AML-193 (cell line): ENCODE measurements around the gene RNF150.

ENCODE experiments used
- DNase-seq, 2 experiments: peaks; one replicate each; lab custom pipeline; 2025; lab: John Stamatoyannopoulos, UW

The RNF150 gene

GRCh38 chr4:141131723-141132071, 1.6 kb downstream of the RNF150 start:
- DNase-seq: no peak

- no peak for DNase-seq
Observed at GRCh38 chr4:141130947-141131605, 2.2 kb downstream of the RNF150 start.

GRCh38 chr4:141127884-141128283, 5.4 kb downstream of the RNF150 start:
- DNase-seq: no peak

- peak; percentile 24 to 25 for DNase-seq
Observed at GRCh38 chr4:141126769-141127168, 6.5 kb downstream of the RNF150 start.

- DNase-seq: no peak
Observed at GRCh38 chr4:141124224-141124623, 9.0 kb downstream of the RNF150 start.

- DNase-seq: no peak
Observed at GRCh38 chr4:141121768-141122454, 11.4 kb downstream of the RNF150 start.

- DNase-seq: no peak
Observed at GRCh38 chr4:141121101-141121500, 12.2 kb downstream of the RNF150 start.

GRCh38 chr4:141120036-141120593, 13.2 kb downstream of the RNF150 start:
- DNase-seq: no peak

- DNase-seq: no peak
Observed at GRCh38 chr4:141119071-141119470, 14.2 kb downstream of the RNF150 start.

- no peak for DNase-seq
Observed at GRCh38 chr4:141118381-141118780, 14.9 kb downstream of the RNF150 start.

GRCh38 chr4:141117935-141118334, 15.3 kb downstream of the RNF150 start:
- no peak for DNase-seq

GRCh38 chr4:141109983-141110382, 23.3 kb downstream of the RNF150 start:
- no peak for DNase-seq

GRCh38 chr4:141107927-141108326, 25.3 kb downstream of the RNF150 start:
- no peak for DNase-seq

GRCh38 chr4:141102367-141102766, 30.9 kb downstream of the RNF150 start:
- DNase-seq: peak in 1 of 2 experiments; percentile 9

GRCh38 chr4:141101511-141101910, 31.8 kb downstream of the RNF150 start:
- no peak for DNase-seq

GRCh38 chr4:141099326-141099725, 33.9 kb downstream of the RNF150 start:
- DNase-seq: no peak

GRCh38 chr4:141098163-141098562, 35.1 kb downstream of the RNF150 start:
- DNase-seq: no peak

GRCh38 chr4:141090473-141090872, 42.8 kb downstream of the RNF150 start:
- DNase-seq: no peak

- no peak for DNase-seq
Observed at GRCh38 chr4:141081921-141082395, 51.3 kb downstream of the RNF150 start.

GRCh38 chr4:141080668-141081067, 52.6 kb downstream of the RNF150 start:
- DNase-seq: no peak

GRCh38 chr4:141079393-141079930, 53.8 kb downstream of the RNF150 start:
- DNase-seq: no peak

- DNase-seq: no peak
Observed at GRCh38 chr4:141078871-141079270, 54.4 kb downstream of the RNF150 start.

GRCh38 chr4:141077611-141078225, 55.6 kb downstream of the RNF150 start:
- no peak for DNase-seq
